ENCODE measurements around the gene VGLL4. TPM values are rescaled to one million over a fixed set of nuclear protein-coding genes. Genes with fewer than 3 reads are reported as not detected.
A peak's percentile ranks its signal among the peaks of the same experiment; 100 is the strongest.
"Not testable (repeated sequence)": the region's sequence is repeated elsewhere in the genome, so short reads cannot be mapped to it uniquely, and the experiment has no call there.

Gene VGLL4
- total RNA-seq, 1 experiment from 2014 or later = 46.3 TPM

GRCh38 chr3:11511606-11512005, 132.1 kb downstream of the VGLL4 start:
- POLR2A ChIA-PET (ENCODE audit: unreplicated experiment); H3K4me2 ChIP-seq (ENCODE audit: low read length); DNase-seq; H3K4me3 ChIP-seq (ENCODE audit: low read length); H3F3A ChIP-seq (ENCODE audit: low read length, unreplicated experiment); ATAC-seq; H3K36me3 ChIP-seq (ENCODE audit: low read depth, low read length); intact Hi-C loops (cut with micrococcal nuclease); H3K27ac ChIP-seq (ENCODE audit: low read length); H3K79me2 ChIP-seq (ENCODE audit: low read length); H3K9ac ChIP-seq (ENCODE audit: low read length); H4K20me1 ChIP-seq (ENCODE audit: low read length); H2AFZ ChIP-seq (ENCODE audit: low read length); H3K9me3 ChIP-seq (ENCODE audit: low read length); H3K27me3 ChIP-seq (ENCODE audit: low read length); CTCF ChIA-PET; BruUV-seq (replicated peaks); H3K9me2 ChIP-seq (replicated peaks; ENCODE audit: low read length): not testable (repeated sequence)
- H3K4me1 ChIP-seq (ENCODE audit: insufficient read depth, low read length) = peaks cover 38% of the 10 kb centered on the region

DNA sequence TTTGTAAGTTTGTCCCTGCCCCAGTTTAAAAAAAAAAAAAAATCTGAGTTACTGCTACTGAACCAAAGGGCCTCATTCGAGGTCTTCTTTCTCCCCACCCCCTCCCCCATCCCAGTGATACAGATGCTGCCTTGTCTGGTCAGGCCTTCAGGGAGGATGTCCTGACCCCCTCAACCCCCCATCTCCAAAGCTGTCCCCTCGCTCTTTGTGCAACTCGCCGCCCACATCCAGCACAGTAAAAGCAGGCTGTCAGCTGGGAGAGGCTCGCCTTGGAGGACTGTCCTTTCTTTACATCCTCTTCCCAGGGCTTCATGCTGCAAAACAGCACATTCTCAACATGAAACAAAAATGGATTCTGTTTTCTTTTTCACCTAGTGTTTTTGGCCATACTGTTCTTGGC, 133.4 kb downstream of the VGLL4 start:
- no peaks in the 10 kb centered on the region for H4K20me1 ChIP-seq (ENCODE audit: low read length)
- POLR2A ChIA-PET (ENCODE audit: unreplicated experiment) = no interaction called here
- intact Hi-C loops (cut with micrococcal nuclease) = no loop called here
- DNase-seq (no peak), ATAC-seq (no peak)
- H3K4me2 ChIP-seq (ENCODE audit: low read length) = peak overlapping the region; percentile 63
- TF ChIP-seq EZH2 (IDR thresholded peaks at IDR 0.05; ENCODE audit: low read length, unreplicated experiment) = no peak
- no peak for TF ChIP-seq EZH2phosphoT487 (IDR thresholded peaks at IDR 0.05; ENCODE audit: borderline replicate concordance, low read length)
- TF ChIP-seq, protein P1, sequence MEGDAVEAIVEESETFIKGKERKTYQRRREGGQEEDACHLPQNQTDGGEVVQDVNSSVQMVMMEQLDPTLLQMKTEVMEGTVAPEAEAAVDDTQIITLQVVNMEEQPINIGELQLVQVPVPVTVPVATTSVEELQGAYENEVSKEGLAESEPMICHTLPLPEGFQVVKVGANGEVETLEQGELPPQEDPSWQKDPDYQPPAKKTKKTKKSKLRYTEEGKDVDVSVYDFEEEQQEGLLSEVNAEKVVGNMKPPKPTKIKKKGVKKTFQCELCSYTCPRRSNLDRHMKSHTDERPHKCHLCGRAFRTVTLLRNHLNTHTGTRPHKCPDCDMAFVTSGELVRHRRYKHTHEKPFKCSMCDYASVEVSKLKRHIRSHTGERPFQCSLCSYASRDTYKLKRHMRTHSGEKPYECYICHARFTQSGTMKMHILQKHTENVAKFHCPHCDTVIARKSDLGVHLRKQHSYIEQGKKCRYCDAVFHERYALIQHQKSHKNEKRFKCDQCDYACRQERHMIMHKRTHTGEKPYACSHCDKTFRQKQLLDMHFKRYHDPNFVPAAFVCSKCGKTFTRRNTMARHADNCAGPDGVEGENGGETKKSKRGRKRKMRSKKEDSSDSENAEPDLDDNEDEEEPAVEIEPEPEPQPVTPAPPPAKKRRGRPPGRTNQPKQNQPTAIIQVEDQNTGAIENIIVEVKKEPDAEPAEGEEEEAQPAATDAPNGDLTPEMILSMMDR (conservative IDR thresholded peaks at IDR 0.05; ENCODE audit: low read depth, low read length) = no peak
- H3F3A ChIP-seq (ENCODE audit: low read length, unreplicated experiment) = no peaks in the 10 kb centered on the region
- no peaks in the 10 kb centered on the region for H3K27me3 ChIP-seq (ENCODE audit: low read length)
- no TSS peak for BruUV-seq (replicated peaks)
- peaks cover 38% of the 10 kb centered on the region for H3K4me1 ChIP-seq (ENCODE audit: insufficient read depth, low read length)
- no peaks in the 10 kb centered on the region for H3K9me3 ChIP-seq (ENCODE audit: low read length)
- H3K9me2 ChIP-seq (replicated peaks; ENCODE audit: low read length) = no peaks in the 10 kb centered on the region
- H2AFZ ChIP-seq (ENCODE audit: low read length) = no peak overlapping the region
- H3K9ac ChIP-seq (ENCODE audit: low read length) = peak overlapping the region; percentile 11; the same call in 1 of the 2 replicates
- H3K27ac ChIP-seq (ENCODE audit: low read length) = peak overlapping the region; percentile 61
- no peaks in the 10 kb centered on the region for H3K79me2 ChIP-seq (ENCODE audit: low read length)
- 0 out of 2 replicates have a peak, but pooled peaks cover 2% of the 10 kb centered on the region for H3K36me3 ChIP-seq (ENCODE audit: low read depth, low read length)
- CTCF ChIA-PET = no interaction called here
- no peak overlapping the region for H3K4me3 ChIP-seq (ENCODE audit: low read length)

- BruUV-seq (replicated peaks) = no TSS peak
- ChIA-PET CTCF (no interaction called here), POLR2A (ENCODE audit: unreplicated experiment) (no interaction called here)
- no peaks in the 10 kb centered on the region for H3K79me2 ChIP-seq (ENCODE audit: low read length)
- peaks cover 37% of the 10 kb centered on the region for H3K4me1 ChIP-seq (ENCODE audit: insufficient read depth, low read length)
- H3K9ac ChIP-seq (ENCODE audit: low read length) = peak overlapping the region; percentile 11
- 0 out of 2 replicates have a peak, but pooled peaks cover 2% of the 10 kb centered on the region for H3K36me3 ChIP-seq (ENCODE audit: low read depth, low read length)
- H3K27me3 ChIP-seq (ENCODE audit: low read length) = no peaks in the 10 kb centered on the region
- DNase-seq = no peak
- TF ChIP-seq EZH2phosphoT487 (IDR thresholded peaks at IDR 0.05; ENCODE audit: borderline replicate concordance, low read length) (no peak), EZH2 (IDR thresholded peaks at IDR 0.05; ENCODE audit: low read length, unreplicated experiment) (no peak)
- TF ChIP-seq, protein P1 (conservative IDR thresholded peaks at IDR 0.05; ENCODE audit: low read depth, low read length) = no peak
- H4K20me1 ChIP-seq (ENCODE audit: low read length) = no peaks in the 10 kb centered on the region
- intact Hi-C loops (cut with micrococcal nuclease) = no loop called here
- no peak overlapping the region for H2AFZ ChIP-seq (ENCODE audit: low read length)
- peak overlapping the region; percentile 61 for H3K27ac ChIP-seq (ENCODE audit: low read length)
- H3K9me2 ChIP-seq (replicated peaks; ENCODE audit: low read length) = no peaks in the 10 kb centered on the region
- no peaks in the 10 kb centered on the region for H3K9me3 ChIP-seq (ENCODE audit: low read length)
- no peak for ATAC-seq
- H3F3A ChIP-seq (ENCODE audit: low read length, unreplicated experiment) = no peaks in the 10 kb centered on the region
- peak overlapping the region; percentile 63 for H3K4me2 ChIP-seq (ENCODE audit: low read length)
- no peak overlapping the region for H3K4me3 ChIP-seq (ENCODE audit: low read length)
These were observed 133.7 kb downstream of the VGLL4 start for GRCh38 chr3:11510001-11510340.

Measured in PC-3 (cell line).